Keratinocyte (primary cell): ENCODE data around the gene SSBP2. TPM values are rescaled to one million over a fixed set of nuclear protein-coding genes. Genes with fewer than 3 reads are reported as not detected.

Experiments used
- DNase-seq: peaks from one replicate; pipeline ENCODE4 v3.0.0-alpha.2; 2011; ENCODE audit warnings: low read depth, missing footprints, low spot score
- FAIRE-seq: peaks from 2 replicates; lab custom pipeline; 2011; peaks lifted over from hg19 to GRCh38; lab: Jason Lieb, UNC
- H2AFZ ChIP-seq: 2 replicates; pipeline ENCODE4 v1.6.0; 2012; ENCODE audit warnings: low read length, control low read depth, inconsistent platforms; ENCODE audit not compliant: control insufficient read depth
- H3K27ac ChIP-seq: 2 replicates; pipeline ENCODE4 v1.5.1; 2011; ENCODE audit warnings: low read length; ENCODE audit not compliant: control insufficient read depth, insufficient read depth
- H3K27me3 ChIP-seq: 3 replicates; pipeline ENCODE4 v1.6.0; 2011; ENCODE audit warnings: low read length; ENCODE audit not compliant: control insufficient read depth, insufficient read depth; ENCODE audit errors: extremely low read depth
- H3K36me3 ChIP-seq, 2 experiments: 2 replicates in 1 of 2; 3 replicates in 1 of 2; pipeline ENCODE4 v1.5.1; 2011; ENCODE audit warnings: low read length in 2 of 2, mild to moderate bottlenecking in 1 of 2; ENCODE audit not compliant: control insufficient read depth in 2 of 2, insufficient read depth in 2 of 2; ENCODE audit errors: extremely low read depth in 1 of 2
- H3K4me1 ChIP-seq: 3 replicates; pipeline ENCODE4 v1.5.1; 2011; ENCODE audit warnings: low read length; ENCODE audit not compliant: control insufficient read depth, insufficient read depth; ENCODE audit errors: extremely low read depth
- H3K4me2 ChIP-seq: 3 replicates; pipeline ENCODE4 v1.6.0; 2011; ENCODE audit warnings: low read depth, low read length; ENCODE audit not compliant: control insufficient read depth, insufficient read depth; ENCODE audit errors: extremely low read depth
- H3K4me3 ChIP-seq, 3 experiments: fragments of 200-600 bp in 1 of 3; sonication (generic) in 1 of 3; 2 replicates in 2 of 3; 3 replicates in 1 of 3; pipeline ENCODE4 v1.5.1; 2011 to 2016; ENCODE audit warnings: low read length in 3 of 3, mild to moderate bottlenecking in 3 of 3, control low read depth in 2 of 3, inconsistent platforms in 1 of 3, low read depth in 1 of 3, mixed read lengths in 1 of 3, mixed run types in 1 of 3, moderate library complexity in 1 of 3; ENCODE audit not compliant: control insufficient read depth in 2 of 3, insufficient read depth in 2 of 3; ENCODE audit errors: extremely low read depth in 1 of 3
- H3K79me2 ChIP-seq: 2 replicates; pipeline ENCODE4 v1.6.0; 2012; ENCODE audit warnings: low read length; ENCODE audit not compliant: control insufficient read depth, insufficient read depth
- H3K9ac ChIP-seq: 3 replicates; pipeline ENCODE4 v1.6.0; 2011; ENCODE audit warnings: low read length; ENCODE audit not compliant: control insufficient read depth, insufficient read depth; ENCODE audit errors: extremely low read depth
- H3K9me1 ChIP-seq: 3 replicates; pipeline ENCODE4 v1.6.0; 2011; ENCODE audit warnings: low read length; ENCODE audit not compliant: control insufficient read depth, insufficient read depth; ENCODE audit errors: extremely low read depth
- H3K9me3 ChIP-seq: 2 replicates; pipeline ENCODE4 v1.5.1; 2012; ENCODE audit warnings: low read depth, low read length; ENCODE audit not compliant: control insufficient read depth
- H4K20me1 ChIP-seq: 3 replicates; pipeline ENCODE4 v1.6.0; 2011; ENCODE audit warnings: low read length; ENCODE audit not compliant: control insufficient read depth, insufficient read depth; ENCODE audit errors: extremely low read depth
- EZH2 ChIP-seq: IDR thresholded peaks from one replicate; pipeline ENCODE4 v1.6.1; 2012; ENCODE audit warnings: inconsistent platforms, mild to moderate bottlenecking, low read length, moderate library complexity
- dilution Hi-C: fragments of 300-500 bp; cut with MboI; formaldehyde crosslinking; loops from one replicate; pipeline ENCODE4 v1.7.0; 2020; ENCODE audit warnings: low sequenced_read_pairs; ENCODE audit not compliant: extremely low pct_ligation_motif_present
- polyA plus RNA-seq, 5 experiments: library from polyadenylated mRNA; depleted of rRNA in 3 of 5; stranded (reverse) in 3 of 5; stranded (forward) in 1 of 5; unstranded in 1 of 5; fragments of >200 nt; gene quantifications; 1 replicate in 1 of 5; 2 replicates in 3 of 5; 3 replicates in 1 of 5; pipeline versions ENCODE4 v1.2.1 to v1.2.3, GENCODE V29; 2011 to 2012; ENCODE audit warnings: missing spikeins in 2 of 5, low read depth in 1 of 5, low replicate concordance in 1 of 5
- TF ChIP-seq, protein P1 (sequence below), 3 experiments: IDR thresholded peaks in 1 of 3; conservative IDR thresholded peaks in 1 of 3; optimal IDR thresholded peaks in 1 of 3; 2 replicates in 2 of 3; 3 replicates in 1 of 3; pipeline versions ENCODE3 to v1.5.1; 2011; ENCODE audit warnings: low read length in 3 of 3, mild to moderate bottlenecking in 3 of 3, moderate library complexity in 2 of 3, control low read depth in 1 of 3, inconsistent platforms in 1 of 3; ENCODE audit not compliant: insufficient read depth in 2 of 3; ENCODE audit errors: extremely low read depth in 1 of 3

SSBP2 gene
- polyA plus RNA-seq, 1 donor (not counting 4 experiments of a cell fraction or from before 2014, with no cell fraction given): 14.6 TPM

GRCh38 chr5:81740758-81741157 is 10.1 kb downstream of the SSBP2 start:
- no peak overlapping the region for H3K4me2 ChIP-seq
- no peak overlapping the region for H2AFZ ChIP-seq
- no peak overlapping the region for H3K9ac ChIP-seq
- no peak for FAIRE-seq
- dilution Hi-C loops: no loop called here
- no peaks in the 10 kb centered on the region for H3K36me3 ChIP-seq
- no peak overlapping the region for H3K4me3 ChIP-seq
- H3K9me1 ChIP-seq: no peaks in the 10 kb centered on the region
- TF ChIP-seq, protein P1, sequence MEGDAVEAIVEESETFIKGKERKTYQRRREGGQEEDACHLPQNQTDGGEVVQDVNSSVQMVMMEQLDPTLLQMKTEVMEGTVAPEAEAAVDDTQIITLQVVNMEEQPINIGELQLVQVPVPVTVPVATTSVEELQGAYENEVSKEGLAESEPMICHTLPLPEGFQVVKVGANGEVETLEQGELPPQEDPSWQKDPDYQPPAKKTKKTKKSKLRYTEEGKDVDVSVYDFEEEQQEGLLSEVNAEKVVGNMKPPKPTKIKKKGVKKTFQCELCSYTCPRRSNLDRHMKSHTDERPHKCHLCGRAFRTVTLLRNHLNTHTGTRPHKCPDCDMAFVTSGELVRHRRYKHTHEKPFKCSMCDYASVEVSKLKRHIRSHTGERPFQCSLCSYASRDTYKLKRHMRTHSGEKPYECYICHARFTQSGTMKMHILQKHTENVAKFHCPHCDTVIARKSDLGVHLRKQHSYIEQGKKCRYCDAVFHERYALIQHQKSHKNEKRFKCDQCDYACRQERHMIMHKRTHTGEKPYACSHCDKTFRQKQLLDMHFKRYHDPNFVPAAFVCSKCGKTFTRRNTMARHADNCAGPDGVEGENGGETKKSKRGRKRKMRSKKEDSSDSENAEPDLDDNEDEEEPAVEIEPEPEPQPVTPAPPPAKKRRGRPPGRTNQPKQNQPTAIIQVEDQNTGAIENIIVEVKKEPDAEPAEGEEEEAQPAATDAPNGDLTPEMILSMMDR (optimal IDR thresholded peaks at IDR 0.05 in 1 of 3, IDR thresholded peaks at IDR 0.05 in 1 of 3, conservative IDR thresholded peaks at IDR 0.05 in 1 of 3; ENCODE audit: extremely low read depth in 1 of 3, insufficient read depth in 2 of 3, low read length in 3 of 3): no peak
- no peak for TF ChIP-seq EZH2
- no peaks in the 10 kb centered on the region for H4K20me1 ChIP-seq
- H3K79me2 ChIP-seq: no peaks in the 10 kb centered on the region
- no peak for DNase-seq
- no peaks in the 10 kb centered on the region for H3K4me1 ChIP-seq
- no peaks in the 10 kb centered on the region for H3K9me3 ChIP-seq
- no peaks in the 10 kb centered on the region for H3K27me3 ChIP-seq
- H3K27ac ChIP-seq: no peak overlapping the region

- dilution Hi-C loops: no loop called here
- H3K9me1 ChIP-seq: no peaks in the 10 kb centered on the region
- H2AFZ ChIP-seq: no peak overlapping the region
- no peak overlapping the region for H3K9ac ChIP-seq
- H3K36me3 ChIP-seq: no peaks in the 10 kb centered on the region
- no peak for FAIRE-seq
- H3K27me3 ChIP-seq: no peaks in the 10 kb centered on the region
- no peak for TF ChIP-seq EZH2
- TF ChIP-seq, protein P1 (optimal IDR thresholded peaks at IDR 0.05 in 1 of 3, IDR thresholded peaks at IDR 0.05 in 1 of 3, conservative IDR thresholded peaks at IDR 0.05 in 1 of 3; ENCODE audit: extremely low read depth in 1 of 3, insufficient read depth in 2 of 3, low read length in 3 of 3): no peak
- H3K27ac ChIP-seq: no peak overlapping the region
- DNase-seq: no peak
- H3K9me3 ChIP-seq: no peaks in the 10 kb centered on the region
- no peaks in the 10 kb centered on the region for H3K79me2 ChIP-seq
- no peak overlapping the region for H3K4me2 ChIP-seq
- no peak overlapping the region for H3K4me3 ChIP-seq
- H4K20me1 ChIP-seq: no peaks in the 10 kb centered on the region
- H3K4me1 ChIP-seq: no peaks in the 10 kb centered on the region
Observed at GRCh38 chr5:81739291-81739690, 11.6 kb downstream of the SSBP2 start.
